Measurements from ENCODE around the gene MRC1. TPM values are rescaled to one million over a fixed set of nuclear protein-coding genes. Genes with fewer than 3 reads are reported as not detected.

Gene MRC1
- total RNA-seq, 1 experiment from 2014 or later = 0.07 TPM

GRCh38 chr10:17838080-17838648, 29.0 kb downstream of the MRC1 start:
- ChIA-PET CTCF (no interaction called here), POLR2A (ENCODE audit: unreplicated experiment) (no interaction called here)
- no peaks in the 10 kb centered on the region for H3K36me3 ChIP-seq (ENCODE audit: low read depth)
- no peak for TF ChIP-seq EZH2 (IDR thresholded peaks at IDR 0.05; ENCODE audit: low read depth)
- TF ChIP-seq CTCF (conservative IDR thresholded peaks at IDR 0.05) = no peak
- H4K20me1 ChIP-seq (ENCODE audit: insufficient read depth) = no peaks in the 10 kb centered on the region
- BruUV-seq (replicated peaks) = no TSS peak
- H3K27me3 ChIP-seq (ENCODE audit: insufficient read depth, low read depth) = no peaks in the 10 kb centered on the region
- no peak overlapping the region for H3K4me2 ChIP-seq
- H3K27ac ChIP-seq = no peak overlapping the region
- H3K4me1 ChIP-seq (replicated peaks; ENCODE audit: insufficient read depth) = peaks cover 9% of the 10 kb centered on the region
- H3K9me2 ChIP-seq (ENCODE audit: insufficient read depth) = no peaks in the 10 kb centered on the region
- no peak overlapping the region for H3K4me3 ChIP-seq
- no peak overlapping the region for H2AFZ ChIP-seq
- intact Hi-C loops (cut with micrococcal nuclease; ENCODE audit: unreplicated experiment) = loop anchor here (5.0 kb wide), 1 partner anchor 96 kb away; no protein-coding TSS in a partner anchor
- no peaks in the 10 kb centered on the region for H3F3A ChIP-seq (ENCODE audit: insufficient read depth, low read depth)
- H3K79me2 ChIP-seq (ENCODE audit: low read depth) = no peaks in the 10 kb centered on the region
- no peak for DNase-seq
- H3K9me3 ChIP-seq (ENCODE audit: insufficient read depth, low read depth) = no peaks in the 10 kb centered on the region

GRCh38 chr10:17841050-17841449, 31.9 kb downstream of the MRC1 start:
- Histone ChIP-seq H3K4me1 (replicated peaks; ENCODE audit: insufficient read depth) (peaks cover 3% of the 10 kb centered on the region), H3K79me2 (ENCODE audit: low read depth) (no peaks in the 10 kb centered on the region), H3K9me2 (ENCODE audit: insufficient read depth) (no peaks in the 10 kb centered on the region), H3K4me2 (no peak overlapping the region), H2AFZ (no peak overlapping the region), H3K9me3 (ENCODE audit: insufficient read depth, low read depth) (no peaks in the 10 kb centered on the region), H3K36me3 (ENCODE audit: low read depth) (no peaks in the 10 kb centered on the region), H3K27me3 (ENCODE audit: insufficient read depth, low read depth) (no peaks in the 10 kb centered on the region), H3K27ac (no peak overlapping the region), H3K4me3 (no peak overlapping the region), H3F3A (ENCODE audit: insufficient read depth, low read depth) (no peaks in the 10 kb centered on the region), H4K20me1 (ENCODE audit: insufficient read depth) (no peaks in the 10 kb centered on the region)
- POLR2A ChIA-PET (ENCODE audit: unreplicated experiment) = no interaction called here
- no TSS peak for BruUV-seq (replicated peaks)
- intact Hi-C loops (cut with micrococcal nuclease; ENCODE audit: unreplicated experiment) = no loop called here
- no peak for DNase-seq
- CTCF ChIA-PET = no interaction called here
- TF ChIP-seq EZH2 (IDR thresholded peaks at IDR 0.05; ENCODE audit: low read depth) (no peak), CTCF (conservative IDR thresholded peaks at IDR 0.05) (no peak)

- Histone ChIP-seq H3K9me3 (ENCODE audit: insufficient read depth, low read depth) (no peaks in the 10 kb centered on the region), H3K4me3 (no peak overlapping the region), H3F3A (ENCODE audit: insufficient read depth, low read depth) (no peaks in the 10 kb centered on the region), H3K9me2 (ENCODE audit: insufficient read depth) (no peaks in the 10 kb centered on the region), H3K27ac (no peak overlapping the region), H3K4me2 (no peak overlapping the region), H3K79me2 (ENCODE audit: low read depth) (no peaks in the 10 kb centered on the region), H4K20me1 (ENCODE audit: insufficient read depth) (no peaks in the 10 kb centered on the region), H3K27me3 (ENCODE audit: insufficient read depth, low read depth) (no peaks in the 10 kb centered on the region), H2AFZ (no peak overlapping the region), H3K36me3 (ENCODE audit: low read depth) (no peaks in the 10 kb centered on the region), H3K4me1 (replicated peaks; ENCODE audit: insufficient read depth) (no peaks in the 10 kb centered on the region)
- intact Hi-C loops (cut with micrococcal nuclease; ENCODE audit: unreplicated experiment) = no loop called here
- no TSS peak for BruUV-seq (replicated peaks)
- no peak for DNase-seq
- ChIA-PET POLR2A (ENCODE audit: unreplicated experiment) (no interaction called here), CTCF (no interaction called here)
- TF ChIP-seq CTCF (conservative IDR thresholded peaks at IDR 0.05) (no peak), EZH2 (IDR thresholded peaks at IDR 0.05; ENCODE audit: low read depth) (no peak)
Observed at GRCh38 chr10:17842641-17843040, 33.5 kb downstream of the MRC1 start.
